Measurements from ENCODE around the gene BSCL2.
"Not testable (repeated sequence)": the region's sequence is repeated elsewhere in the genome, so short reads cannot be mapped to it uniquely, and the experiment has no call there.

Gene BSCL2

DNA sequence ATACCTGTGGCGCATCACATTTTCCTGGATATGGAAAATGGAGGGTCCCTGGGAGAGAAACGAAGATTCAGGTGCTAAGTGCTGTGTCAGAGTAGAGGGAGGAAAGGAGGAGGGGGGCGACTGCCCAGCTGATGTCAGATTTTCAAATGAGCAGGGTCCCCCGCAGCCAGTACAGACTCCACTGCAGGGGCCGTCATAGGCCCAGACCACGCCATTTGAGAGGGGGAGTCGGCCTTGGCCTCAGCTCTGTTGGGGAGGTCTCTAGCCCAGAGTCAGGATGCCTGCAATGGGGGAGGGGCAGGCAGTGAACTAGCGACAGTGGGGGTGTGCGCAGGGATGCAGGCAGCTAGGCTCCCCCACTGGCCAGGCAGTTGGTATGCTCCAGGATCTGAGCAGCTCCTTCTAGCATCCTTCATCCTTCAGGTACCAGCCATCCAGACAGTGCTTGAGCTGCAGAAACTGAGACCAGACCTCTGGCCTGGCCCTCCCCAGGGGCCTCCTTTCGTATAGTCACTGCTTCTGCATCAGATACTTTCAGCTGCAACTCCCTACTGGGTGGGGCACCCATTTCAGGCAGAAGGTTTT lies at the start of gene BSCL2, which contains the start of gene GNG3:
TSS of gene BSCL2 (minus strand) at position 148 of the 585 bp plus-strand sequence. CDS start 229 bp downstream, outside the sequence.
TSS of gene GNG3 (plus strand) at position 400 of the 585 bp plus-strand sequence. CDS start 620 bp downstream, outside the sequence.
- no peak for DNase-seq

DNA sequence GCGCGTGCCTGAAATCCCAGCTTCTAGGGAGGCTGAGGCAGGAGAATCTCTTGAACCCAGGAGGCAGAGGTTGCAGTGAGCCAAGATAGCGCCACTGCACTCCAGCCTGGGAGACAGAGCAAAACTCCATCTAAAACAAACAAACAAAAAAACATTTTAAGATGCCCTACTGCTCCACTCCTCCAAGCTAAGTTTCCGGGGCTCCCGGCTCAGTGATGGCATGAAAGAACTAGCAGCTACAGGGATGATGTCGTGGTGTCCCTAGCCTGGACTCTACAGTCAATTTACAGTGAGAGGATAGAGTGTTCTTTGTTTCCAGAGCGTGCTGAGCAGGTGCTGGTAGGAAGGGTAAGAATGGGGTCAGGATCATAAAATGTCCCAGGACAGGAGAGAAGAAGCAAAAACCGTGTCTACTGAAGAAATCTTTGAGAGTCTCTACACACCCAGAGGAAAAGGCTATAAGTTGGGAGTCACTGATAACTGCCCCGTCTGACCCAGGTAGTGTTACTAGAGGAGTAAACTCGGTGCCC lies 47.9 kb upstream of the BSCL2 start:
- no peak for DNase-seq

- peak; percentile 98 for DNase-seq
Observed at GRCh38 chr11:62753736-62754603, 46.7 kb upstream of the BSCL2 start, which contains the start of gene ZBTB3. Gene ZBTB3, minus strand, starts transcription at chr11:62754160. Its CDS starts 496 bp downstream, at chr11:62753664.

DNA sequence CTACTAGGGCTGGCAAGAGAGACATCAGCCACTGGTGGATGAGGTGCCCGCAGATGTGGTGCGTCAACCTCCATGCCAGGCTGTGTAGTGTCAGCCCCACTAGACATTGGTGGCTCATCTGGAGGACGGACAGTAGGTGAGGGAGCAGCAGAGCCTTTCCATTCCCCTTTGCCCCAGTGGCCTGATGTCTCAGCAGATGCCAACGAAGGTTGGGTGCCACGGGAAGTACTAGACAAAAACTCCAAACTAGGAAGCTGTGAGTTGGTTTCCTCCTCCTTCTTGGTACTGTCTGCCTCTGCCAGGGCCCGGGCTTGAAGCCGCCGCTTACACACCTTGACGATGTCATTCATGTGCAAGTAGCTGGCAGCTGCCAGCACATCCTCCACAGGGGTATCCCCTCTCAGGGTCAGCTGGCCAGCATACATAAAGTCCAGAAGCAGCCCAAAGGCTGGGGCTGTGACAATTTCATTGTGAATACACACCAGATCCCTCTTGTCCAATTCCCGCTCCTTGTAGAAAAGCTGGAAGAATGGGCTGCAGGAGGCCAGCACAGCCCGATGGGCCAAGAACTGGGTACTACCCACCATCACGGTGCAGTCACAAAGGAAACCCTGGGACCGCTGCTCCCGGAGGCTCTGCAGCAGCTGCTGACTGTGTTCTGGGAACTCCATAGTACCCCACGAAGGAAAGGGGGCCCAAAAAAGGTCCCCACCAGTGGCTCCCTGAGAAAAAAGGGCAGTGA lies 45.9 kb upstream of the BSCL2 start:
- no peak for DNase-seq

GRCh38 chr11:62752177-62752785 lies 45.1 kb upstream of the BSCL2 start:
- no peak for DNase-seq

GRCh38 chr11:62749931-62750330 lies 42.7 kb upstream of the BSCL2 start:
- DNase-seq, result not testable (repeated sequence)

DNA sequence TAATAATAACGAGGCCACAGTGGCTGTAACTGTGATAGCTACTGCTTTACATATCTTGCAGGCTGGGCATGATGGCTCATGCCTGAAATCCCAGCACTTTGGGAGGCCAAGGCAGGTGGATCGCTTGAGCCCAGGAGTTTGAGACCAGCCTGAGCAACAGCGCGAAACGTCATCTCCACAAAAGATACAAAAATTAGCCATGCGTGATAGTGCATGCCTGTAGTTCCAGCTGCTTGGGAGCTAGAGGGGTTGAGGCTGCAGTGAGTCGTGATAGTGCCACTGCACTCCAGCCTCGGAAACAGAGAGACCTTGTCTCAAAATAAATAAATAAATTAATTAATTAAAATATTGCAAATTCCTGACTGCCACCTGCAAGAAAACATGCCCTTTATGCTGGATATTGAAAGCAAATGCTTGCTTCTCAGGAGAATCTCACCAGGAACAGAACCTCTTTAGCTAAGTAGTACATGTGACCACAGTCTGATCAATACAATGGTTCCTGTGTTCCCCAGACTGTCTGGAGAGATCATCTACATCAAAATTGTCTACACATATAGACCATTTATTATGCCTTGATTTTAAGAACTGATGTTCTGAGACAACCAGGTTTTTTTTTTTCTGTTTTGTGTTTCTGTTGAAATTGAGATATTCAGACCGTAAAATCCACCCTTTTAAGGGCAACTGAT lies 40.4 kb upstream of the BSCL2 start:
- DNase-seq, result no peak

DNA sequence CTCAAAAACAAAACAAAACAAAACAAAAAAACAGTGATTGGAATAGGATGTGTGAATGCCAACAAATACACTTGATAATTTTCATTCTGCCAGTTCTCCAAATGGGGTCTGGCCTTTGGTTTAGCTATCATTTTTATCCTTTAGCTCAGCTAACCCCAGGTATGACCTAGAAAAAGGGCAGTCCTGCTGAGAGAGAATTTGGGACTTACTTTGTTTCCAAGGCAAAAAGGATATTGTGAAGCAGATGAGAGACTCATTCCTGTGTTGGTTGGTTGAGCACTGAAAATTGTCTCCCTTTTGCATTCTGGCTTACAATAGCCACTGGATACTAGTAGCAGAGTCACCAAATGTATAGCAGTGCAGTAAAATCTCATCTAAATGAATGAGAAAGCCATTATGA lies 30.0 kb upstream of the BSCL2 start:
- DNase-seq, result no peak

- peak; percentile 46 for DNase-seq
Observed at GRCh38 chr11:62732830-62733229, 25.6 kb upstream of the BSCL2 start.

- DNase-seq, result not testable (repeated sequence)
Observed at GRCh38 chr11:62730076-62730475, 22.9 kb upstream of the BSCL2 start.

DNA sequence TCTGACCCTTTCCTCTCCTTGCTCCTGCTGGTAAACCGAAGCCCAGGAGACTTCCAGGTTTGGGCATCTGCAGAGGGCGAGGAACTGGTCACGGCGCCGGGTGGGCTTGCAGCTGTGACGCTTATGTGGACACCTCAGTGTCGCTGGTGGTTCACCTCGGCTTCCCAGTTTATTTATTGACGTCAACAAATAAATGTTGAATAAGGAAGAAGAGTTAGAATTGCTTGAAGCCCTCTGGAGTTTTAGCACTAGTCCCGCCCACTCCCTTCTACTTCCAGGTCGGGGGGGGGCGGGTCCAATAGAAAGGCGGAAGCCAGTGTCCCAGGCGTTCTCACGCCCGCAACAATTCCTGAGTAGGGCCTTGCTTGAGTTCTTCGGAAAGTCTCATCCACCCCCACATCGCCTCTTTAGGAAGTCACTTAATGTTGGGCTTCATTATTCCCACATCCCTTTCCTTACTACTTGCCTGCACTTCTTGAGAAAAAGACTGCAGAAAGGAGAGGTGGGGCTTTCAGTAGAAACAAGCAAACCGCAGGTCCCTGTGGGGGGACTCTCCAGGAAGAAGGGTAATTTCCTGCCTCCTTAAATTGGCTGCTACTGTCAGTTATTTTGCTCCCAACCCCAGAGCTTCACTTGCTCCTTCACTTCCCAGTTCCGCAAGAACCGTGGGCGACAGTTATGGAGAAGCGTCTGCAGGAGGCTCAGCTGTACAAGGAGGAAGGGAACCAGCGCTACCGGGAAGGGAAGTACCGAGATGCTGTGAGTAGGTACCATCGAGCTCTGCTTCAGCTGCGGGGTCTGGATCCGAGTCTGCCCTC lies 21.2 kb upstream of the BSCL2 start, which contains the start of gene TTC9C:
TSS of gene TTC9C (plus strand) at position 316 of the 818 bp plus-strand sequence. CDS start at position 679, 363 bp downstream.
- peak; percentile 93 for DNase-seq

- peak; percentile 98 for DNase-seq
Observed at GRCh38 chr11:62727872-62728170, 20.6 kb upstream of the BSCL2 start.

DNA sequence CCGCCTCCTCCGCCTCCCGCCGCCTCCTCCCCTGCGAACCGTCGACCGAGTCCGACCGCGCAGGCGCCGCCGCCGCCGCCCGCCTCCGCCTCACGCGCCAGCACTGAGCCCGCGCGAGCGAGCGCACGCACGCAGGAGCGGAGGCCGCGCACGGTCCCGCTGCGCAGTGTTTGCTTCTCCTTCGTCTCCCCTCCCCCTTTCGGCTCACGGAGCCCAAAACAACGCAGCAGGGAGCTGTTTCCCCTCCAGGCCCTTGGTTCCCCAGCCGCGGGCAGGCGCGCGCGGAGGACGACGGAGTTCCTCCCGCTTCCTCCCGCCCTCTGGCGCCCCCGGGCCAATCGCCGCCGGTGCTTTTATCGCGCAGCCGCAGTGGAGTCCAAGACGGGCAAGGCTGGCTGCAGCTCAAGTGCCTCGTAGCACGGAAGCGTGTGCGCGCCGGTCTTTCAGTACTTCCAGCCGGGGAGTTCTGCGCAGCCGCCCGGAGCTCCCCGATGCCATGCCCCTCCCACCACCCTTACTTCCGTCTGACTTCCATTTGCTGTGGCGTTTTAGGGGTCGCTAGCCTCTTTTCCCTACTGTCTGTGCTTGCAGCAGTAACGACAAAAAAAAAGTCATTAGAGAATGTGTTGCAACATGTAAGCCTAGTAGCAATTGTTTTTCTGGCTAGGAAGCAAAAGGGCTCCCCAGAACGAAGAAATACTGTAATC lies 20.1 kb upstream of the BSCL2 start, which contains the start of gene HNRNPUL2:
TSS of gene HNRNPUL2 (minus strand) at position 293 of the 707 bp plus-strand sequence. CDS start 301 bp downstream, outside the sequence.
- DNase-seq, result peak; percentile 100

DNA sequence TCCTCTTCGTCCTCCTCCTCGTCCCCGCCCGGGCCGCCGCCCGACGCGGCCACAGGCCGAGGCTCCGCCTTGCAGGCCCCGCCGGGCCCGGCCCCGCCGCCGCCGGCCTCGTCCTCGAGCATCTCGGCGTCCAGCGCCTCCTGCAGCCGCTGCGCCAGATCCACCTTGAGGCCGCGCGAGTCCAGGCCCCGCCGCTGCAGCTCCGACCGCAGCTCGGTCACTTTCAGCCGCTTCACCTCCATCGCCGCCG lies 19.6 kb upstream of the BSCL2 start:
- DNase-seq, result no peak

- no peak for DNase-seq
Observed at GRCh38 chr11:62726156-62726914, 19.1 kb upstream of the BSCL2 start.

DNA sequence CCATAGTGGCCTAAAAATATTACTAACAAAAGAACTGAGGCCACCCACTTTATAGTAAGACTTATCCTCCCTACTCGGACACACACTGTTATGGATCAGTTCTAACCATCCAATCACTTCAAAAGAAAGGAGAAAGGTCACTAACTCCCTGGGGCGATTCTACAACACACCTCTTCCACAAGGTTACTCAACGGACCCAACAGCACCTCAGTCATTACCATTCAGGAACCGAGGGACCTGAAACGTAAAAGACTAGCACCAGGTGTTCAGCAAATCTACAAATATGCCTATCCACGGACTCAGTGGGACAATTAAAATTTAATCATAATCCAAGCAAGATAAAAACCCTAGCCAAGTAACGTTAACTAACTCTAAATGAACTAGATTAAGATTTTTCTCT lies 18.4 kb upstream of the BSCL2 start:
- DNase-seq, result no peak

DNA sequence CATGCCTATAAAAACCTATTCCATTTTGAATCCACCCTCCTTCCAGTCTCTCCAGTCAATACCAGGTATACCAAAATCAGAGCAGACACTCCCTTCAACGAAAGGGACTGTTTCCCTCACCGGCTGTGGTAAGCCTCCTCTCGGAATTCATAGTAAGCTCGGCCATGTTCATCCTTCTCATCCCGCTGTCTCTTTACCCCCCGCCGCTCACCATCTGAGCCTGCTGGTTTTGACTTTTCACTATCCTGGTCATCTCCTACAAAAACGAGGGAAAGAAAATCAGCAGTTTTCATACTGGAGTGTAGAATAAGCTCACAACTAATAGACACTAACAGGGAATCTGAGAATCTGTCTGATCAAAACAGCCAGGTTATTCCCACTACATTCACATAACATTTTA lies 16.9 kb upstream of the BSCL2 start:
- DNase-seq, result no peak

GRCh38 chr11:62721994-62722393 lies 14.8 kb upstream of the BSCL2 start:
- no peak for DNase-seq

- DNase-seq, result no peak
Observed at GRCh38 chr11:62719302-62719978, 12.2 kb upstream of the BSCL2 start.
